H1 (cell line): Measurements from ENCODE around the gene AATK. TPM values are rescaled to one million over a fixed set of nuclear protein-coding genes. Genes with fewer than 3 reads are reported as not detected.

ENCODE experiments used
- CTCF ChIA-PET: fragments of 300-600 bp; sonication (Branson Sonifier 250); formaldehyde crosslinking; loops from one replicate; lab custom pipeline; 2021; ENCODE audit not compliant: partially characterized antibody; lab: Charles Lee
- POLR2A ChIA-PET: fragments of 300-600 bp; sonication (Branson Sonifier 250); formaldehyde crosslinking; loops from one replicate; lab custom pipeline; 2021; ENCODE audit warnings: inconsistent platforms; ENCODE audit not compliant: partially characterized antibody; lab: Charles Lee
- DNase-seq, 2 experiments: peaks; one replicate each; pipeline versions ENCODE4 v3.0.0 to v3.0.0-alpha.2; 2010 to 2022; ENCODE audit warnings: low spot score in 2 of 2, low read depth in 1 of 2, mixed read lengths in 1 of 2
- FAIRE-seq: peaks from 2 replicates; lab custom pipeline; 2011; peaks lifted over from hg19 to GRCh38; lab: Jason Lieb, UNC
- H2AFZ ChIP-seq: 2 replicates; pipeline ENCODE4 v1.8.1; 2012; ENCODE audit warnings: low read length, inconsistent platforms
- H2AK5ac ChIP-seq: 2 replicates; pipeline ENCODE4 v1.6.1; 2013; ENCODE audit warnings: low read depth, low read length
- H2BK120ac ChIP-seq: replicated peaks from 2 replicates; pipeline ENCODE3; 2013; ENCODE audit warnings: low read depth, low read length, inconsistent platforms
- H2BK12ac ChIP-seq: 2 replicates; pipeline ENCODE4 v1.6.1; 2013; ENCODE audit warnings: low read depth, low read length
- H2BK15ac ChIP-seq: 2 replicates; pipeline ENCODE4 v1.6.1; 2013; ENCODE audit warnings: low read length
- H2BK20ac ChIP-seq: 2 replicates; pipeline ENCODE4 v1.6.1; 2013; ENCODE audit warnings: low read length
- H2BK5ac ChIP-seq: 2 replicates; pipeline ENCODE4 v1.6.1; 2013; ENCODE audit warnings: low read depth, low read length
- H3K14ac ChIP-seq: 2 replicates; pipeline ENCODE4 v1.6.1; 2013; ENCODE audit warnings: inconsistent platforms; ENCODE audit not compliant: insufficient read length
- H3K18ac ChIP-seq: 2 replicates; pipeline ENCODE4 v1.6.1; 2013; ENCODE audit warnings: low read length; ENCODE audit errors: extremely low read depth
- H3K23ac ChIP-seq: 2 replicates; pipeline ENCODE4 v1.6.1; 2013; ENCODE audit warnings: inconsistent platforms; ENCODE audit not compliant: insufficient read length
- H3K23me2 ChIP-seq: 2 replicates; pipeline ENCODE4 v1.6.1; 2013; ENCODE audit warnings: low read depth, low read length
- H3K27ac ChIP-seq: 2 replicates; pipeline ENCODE4 v1.6.1; 2011; ENCODE audit warnings: low read depth, low read length, inconsistent platforms
- H3K27me3 ChIP-seq, 4 experiments: replicated peaks in 1 of 4; 1 replicate in 1 of 4; 2 replicates in 3 of 4; pipeline versions ENCODE4 v1.6.1 to v1.8.1; 2011 to 2013; ENCODE audit warnings: low read length in 3 of 4, mild to moderate bottlenecking in 3 of 4, inconsistent platforms in 2 of 4, mixed read lengths in 2 of 4, moderate library complexity in 1 of 4; ENCODE audit not compliant: control insufficient read depth in 3 of 4, insufficient read depth in 3 of 4; ENCODE audit errors: extremely low read depth in 1 of 4
- H3K36me3 ChIP-seq, 4 experiments: 2 replicates each; pipeline versions ENCODE4 v1.6.1 to v1.8.1; 2011 to 2013; ENCODE audit warnings: mild to moderate bottlenecking in 4 of 4, low read length in 3 of 4, moderate library complexity in 2 of 4, control low read depth in 1 of 4, inconsistent platforms in 1 of 4; ENCODE audit not compliant: insufficient read depth in 4 of 4, control insufficient read depth in 2 of 4
- H3K4ac ChIP-seq: replicated peaks from 2 replicates; pipeline ENCODE3; 2013; ENCODE audit warnings: low read length, low read depth, mixed read lengths, inconsistent platforms; ENCODE audit not compliant: insufficient read length
- H3K4me1 ChIP-seq, 4 experiments: replicated peaks in 1 of 4; 1 replicate in 1 of 4; 2 replicates in 3 of 4; pipeline versions ENCODE4 v1.6.1 to v1.8.1; 2011 to 2013; ENCODE audit warnings: low read length in 3 of 4, inconsistent platforms in 2 of 4, mixed read lengths in 1 of 4; ENCODE audit not compliant: insufficient read depth in 4 of 4, control insufficient read depth in 3 of 4
- H3K4me2 ChIP-seq, 2 experiments: 2 replicates each; pipeline versions ENCODE4 v1.6.1 to v1.8.1; 2011 to 2013; ENCODE audit warnings: low read depth in 2 of 2, low read length in 2 of 2, control low read depth in 1 of 2, inconsistent platforms in 1 of 2, mild to moderate bottlenecking in 1 of 2; ENCODE audit not compliant: insufficient read depth in 1 of 2
- H3K4me3 ChIP-seq, 4 experiments: fragments of 200-600, 300-600 bp in 1 of 4; sonication (generic), shearing (Covaris generic), sonication (Bioruptor Twin) in 1 of 4; 2 replicates each; pipeline versions ENCODE4 v1.5.1 to v1.8.1; 2011 to 2016; ENCODE audit warnings: low read length in 4 of 4, low read depth in 3 of 4, control low read depth in 2 of 4, inconsistent platforms in 2 of 4, mild to moderate bottlenecking in 2 of 4, mixed read lengths in 1 of 4, moderate library complexity in 1 of 4; ENCODE audit not compliant: insufficient read depth in 2 of 4; ENCODE audit errors: extremely low read depth in 1 of 4
- H3K56ac ChIP-seq: replicated peaks from 2 replicates; pipeline ENCODE3; 2013; ENCODE audit warnings: low read depth, mild to moderate bottlenecking, mixed read lengths, low read length, inconsistent platforms; ENCODE audit not compliant: insufficient read length
- H3K79me1 ChIP-seq: 2 replicates; pipeline ENCODE4 v1.6.1; 2013; ENCODE audit warnings: low read depth, low read length, control low read depth
- H3K79me2 ChIP-seq, 2 experiments: 2 replicates each; pipeline versions ENCODE4 v1.6.1 to v1.8.1; 2012 to 2013; ENCODE audit warnings: low read length in 2 of 2, mild to moderate bottlenecking in 2 of 2, inconsistent platforms in 1 of 2; ENCODE audit not compliant: insufficient read depth in 2 of 2, control insufficient read depth in 1 of 2
- H3K9ac ChIP-seq, 4 experiments: replicated peaks in 1 of 4; 1 replicate in 1 of 4; 2 replicates in 3 of 4; pipeline versions ENCODE4 v1.6.1 to v1.8.1; 2011 to 2013; ENCODE audit warnings: low read depth in 3 of 4, low read length in 3 of 4, control low read depth in 2 of 4, mild to moderate bottlenecking in 2 of 4, moderate library complexity in 2 of 4, inconsistent platforms in 1 of 4; ENCODE audit errors: extremely low read depth in 1 of 4
- H3K9me3 ChIP-seq, 2 experiments: 2 replicates each; pipeline versions ENCODE4 v1.6.1 to v1.8.1; 2012 to 2013; ENCODE audit warnings: mild to moderate bottlenecking in 2 of 2, moderate library complexity in 2 of 2, control low read depth in 1 of 2, inconsistent platforms in 1 of 2, low read depth in 1 of 2, low read length in 1 of 2, mixed read lengths in 1 of 2; ENCODE audit not compliant: insufficient read depth in 2 of 2
- H4K20me1 ChIP-seq, 2 experiments: replicated peaks in 1 of 2; 2 replicates each; pipeline versions ENCODE3 to v1.8.1; 2011 to 2013; ENCODE audit warnings: inconsistent platforms in 2 of 2, low read length in 2 of 2, mild to moderate bottlenecking in 1 of 2; ENCODE audit not compliant: insufficient read depth in 2 of 2, control insufficient read depth in 1 of 2
- H4K5ac ChIP-seq: 2 replicates; pipeline ENCODE4 v1.6.1; 2013; ENCODE audit warnings: low read length, low read depth, mixed read lengths, inconsistent platforms; ENCODE audit not compliant: insufficient read length
- H4K8ac ChIP-seq: 2 replicates; pipeline ENCODE4 v1.8.0; 2013; ENCODE audit warnings: mild to moderate bottlenecking, moderate library complexity, low read length, inconsistent platforms; ENCODE audit not compliant: insufficient read depth; ENCODE audit errors: extremely low read depth
- H4K91ac ChIP-seq: replicated peaks from 2 replicates; pipeline ENCODE3; 2013; ENCODE audit warnings: low read length, mixed read lengths, inconsistent platforms; ENCODE audit not compliant: insufficient read length
- BACH1 ChIP-seq: IDR thresholded peaks from 2 replicates; pipeline ENCODE4 v1.6.1; 2012; ENCODE audit warnings: low read length, improper control_type of control experiment
- KDM1A ChIP-seq: fragments of 200-600, 300-600 bp; sonication (generic); IDR thresholded peaks from 2 replicates; pipeline ENCODE4 v1.7.1; 2016; ENCODE audit warnings: mild to moderate bottlenecking, low read length, borderline replicate concordance
- KDM4A ChIP-seq: IDR thresholded peaks from one replicate; pipeline ENCODE4 v1.7.1; 2012; ENCODE audit warnings: low read depth, mild to moderate bottlenecking, moderate library complexity, low read length, inconsistent platforms; ENCODE audit not compliant: severe bottlenecking
- SP1 ChIP-seq: IDR thresholded peaks from 2 replicates; pipeline ENCODE4 v1.6.1; 2011; ENCODE audit warnings: low read depth, low read length
- USF2 ChIP-seq: IDR thresholded peaks from 2 replicates; pipeline ENCODE4 v1.6.1; 2011; ENCODE audit warnings: low read length, improper control_type of control experiment
- WGBS, 2 experiments: shearing (Covaris generic) in 1 of 2; methylation state at CpG; one replicate each; pipeline versions ENCODE4 v1.1.6 to v1.1.7; 2013 to 2015; ENCODE audit warnings: low lambda C conversion rate in 2 of 2, mixed read lengths in 2 of 2, inconsistent platforms in 1 of 2, low coverage in 1 of 2, missing lambda C conversion rate in 1 of 2; ENCODE audit not compliant: insufficient replicate concordance in 2 of 2, insufficient coverage in 1 of 2, insufficient read length in 1 of 2; ENCODE audit errors: extremely low coverage in 1 of 2, missing lambda C conversion rate in 1 of 2; 5-methylcytosine and 5-hydroxymethylcytosine counted together
- polyA plus RNA-seq, 7 experiments: library from polyadenylated mRNA; depleted of rRNA in 3 of 7; stranded (reverse) in 5 of 7; unstranded in 2 of 7; fragments of >200 nt in 5 of 7; fragments of 200-250 nt in 2 of 7; gene quantifications; 1 replicate in 5 of 7; 2 replicates in 1 of 7; 4 replicates in 1 of 7; pipeline versions ENCODE4 v1.2.1 to v1.2.3, GENCODE V29; 2011 to 2013; ENCODE audit warnings: missing spikeins in 2 of 7, mixed read lengths in 2 of 7
- total RNA-seq: library from RNA; stranded (reverse); fragmentation: NEBNext Ultra II Directional; extraction: Animal tissue kit (Norgen Biotek cat#: 25700); gene quantifications from 2 replicates; pipeline ENCODE4 v1.2.1, GENCODE V29; 2021
- TF ChIP-seq, protein P1 (sequence below): IDR thresholded peaks from 2 replicates; pipeline ENCODE4 v1.6.1; 2012; ENCODE audit warnings: inconsistent platforms

Gene AATK
- total and polyA plus RNA-seq, 2 of the 8 experiments (the other 6 are each of a cell fraction or from before 2014, with no cell fraction given): 1.7 to 3.5 TPM

- H3K4me2 ChIP-seq: no peak overlapping the region
- no peak overlapping the region for H3K9ac ChIP-seq
- no peak overlapping the region for H3K56ac ChIP-seq
- no peak overlapping the region for H3K4me3 ChIP-seq
- no peak overlapping the region for H2BK20ac ChIP-seq
- no peaks in the 10 kb centered on the region for H3K23me2 ChIP-seq
- ChIA-PET CTCF (interaction anchor here (0.7 to 3.2 kb wide), 6 partner anchors 9 to 60 kb away, joined by 3 to 13 read pairs (median 4); no protein-coding TSS in a partner anchor), POLR2A (interaction anchor here (1.3 to 1.6 kb wide), 3 partner anchors 9 to 58 kb away, joined by 3 to 5 read pairs (median 5); partner anchors contain the start of genes NDUFAF8 and TEPSIN)
- H2BK120ac ChIP-seq: no peak overlapping the region
- no peak overlapping the region for H2BK12ac ChIP-seq
- H4K5ac ChIP-seq: no peak overlapping the region
- peaks cover 0 to 3% of the 10 kb centered on the region in 2 experiments for H4K20me1 ChIP-seq
- no peak overlapping the region for H2AFZ ChIP-seq
- H2AK5ac ChIP-seq: no peak overlapping the region
- no peaks in the 10 kb centered on the region for H3K79me2 ChIP-seq
- H4K91ac ChIP-seq: no peak overlapping the region
- peaks cover 0 to 5% (median under 1%) of the 10 kb centered on the region in 4 experiments; a peak in 2 of 7 replicates for H3K4me1 ChIP-seq
- DNase-seq (no peak), FAIRE-seq (no peak)
- H3K79me1 ChIP-seq: no peaks in the 10 kb centered on the region
- H3K27ac ChIP-seq: no peak overlapping the region
- H3K4ac ChIP-seq: no peak overlapping the region
- H4K8ac ChIP-seq: no peak overlapping the region; the same call in 1 of the 2 replicates
- no peak overlapping the region for H3K23ac ChIP-seq
- H3K18ac ChIP-seq: no peak overlapping the region
- H3K36me3 ChIP-seq: no peaks in the 10 kb centered on the region
- no peak overlapping the region for H2BK15ac ChIP-seq
- H3K27me3 ChIP-seq: no peaks in the 10 kb centered on the region
- no peak overlapping the region for H2BK5ac ChIP-seq
- WGBS, 2 experiments: 90% methylated on average over 31 of the region's 49 CpGs; no CpG with 5 or more reads in 1 of the 2 experiments
- H3K14ac ChIP-seq: no peak overlapping the region
- H3K9me3 ChIP-seq: no peaks in the 10 kb centered on the region; a peak in 1 of 4 replicates
- TF ChIP-seq SP1: no peak
- no peak for TF ChIP-seq BACH1
- no peak for TF ChIP-seq USF2
- TF ChIP-seq, protein P1, sequence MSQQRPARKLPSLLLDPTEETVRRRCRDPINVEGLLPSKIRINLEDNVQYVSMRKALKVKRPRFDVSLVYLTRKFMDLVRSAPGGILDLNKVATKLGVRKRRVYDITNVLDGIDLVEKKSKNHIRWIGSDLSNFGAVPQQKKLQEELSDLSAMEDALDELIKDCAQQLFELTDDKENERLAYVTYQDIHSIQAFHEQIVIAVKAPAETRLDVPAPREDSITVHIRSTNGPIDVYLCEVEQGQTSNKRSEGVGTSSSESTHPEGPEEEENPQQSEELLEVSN: no peak
- no peak for TF ChIP-seq KDM1A
- no peak for TF ChIP-seq KDM4A
Measured at GRCh38 chr17:81180836-81181810, 15.1 kb upstream of the AATK start.
